Measurements from ENCODE around the gene TAC3.
A peak's percentile ranks its signal among the peaks of the same experiment; 100 is the strongest.
"Not testable (repeated sequence)": the region's sequence is repeated elsewhere in the genome, so short reads cannot be mapped to it uniquely, and the experiment has no call there.

The TAC3 gene

GRCh38 chr12:57031138-57031725, 14.9 kb upstream of the TAC3 start:
- DNase-seq (ENCODE audit: low read depth), result peak; percentile 61
- no peak for TF ChIP-seq MAX (IDR thresholded peaks at IDR 0.05; ENCODE audit: low read depth, low read length)
- no peak for TF ChIP-seq POLR2A (IDR thresholded peaks at IDR 0.05; ENCODE audit: extremely low read depth, insufficient read length)
- no peak for TF ChIP-seq CTCF (IDR thresholded peaks at IDR 0.05; ENCODE audit: low read depth, low read length)
- no peak; the same call in 1 of the 2 replicates for TF ChIP-seq MYC (IDR thresholded peaks at IDR 0.05; ENCODE audit: low read depth, low read length)
- no peak overlapping the region for H3K4me3 ChIP-seq (ENCODE audit: low read depth, low read length)

- DNase-seq (ENCODE audit: low read depth), result no peak
- TF ChIP-seq MAX (IDR thresholded peaks at IDR 0.05; ENCODE audit: low read depth, low read length) (no peak), CTCF (IDR thresholded peaks at IDR 0.05; ENCODE audit: low read depth, low read length) (no peak), POLR2A (IDR thresholded peaks at IDR 0.05; ENCODE audit: extremely low read depth, insufficient read length) (no peak), MYC (IDR thresholded peaks at IDR 0.05; ENCODE audit: low read depth, low read length) (no peak)
- no peak overlapping the region for H3K4me3 ChIP-seq (ENCODE audit: low read depth, low read length)
Measured at GRCh38 chr12:57029457-57029856, 13.1 kb upstream of the TAC3 start.

- no peak overlapping the region for H3K4me3 ChIP-seq (ENCODE audit: low read depth, low read length)
- TF ChIP-seq POLR2A (IDR thresholded peaks at IDR 0.05; ENCODE audit: extremely low read depth, insufficient read length), result no peak
- no peak for DNase-seq (ENCODE audit: low read depth)
Measured at GRCh38 chr12:57027805-57028153, 11.4 kb upstream of the TAC3 start.

- H3K4me3 ChIP-seq (ENCODE audit: low read depth, low read length), result no peak overlapping the region
- TF ChIP-seq CTCF (IDR thresholded peaks at IDR 0.05; ENCODE audit: low read depth, low read length), result no peak
- TF ChIP-seq MAX (IDR thresholded peaks at IDR 0.05; ENCODE audit: low read depth, low read length), result peak; percentile 80
- no peak for TF ChIP-seq POLR2A (IDR thresholded peaks at IDR 0.05; ENCODE audit: extremely low read depth, insufficient read length)
- TF ChIP-seq MYC (IDR thresholded peaks at IDR 0.05; ENCODE audit: low read depth, low read length), result no peak
- no peak for DNase-seq (ENCODE audit: low read depth)
Measured at GRCh38 chr12:57027011-57027804, 10.9 kb upstream of the TAC3 start.

- no peak for TF ChIP-seq POLR2A (IDR thresholded peaks at IDR 0.05; ENCODE audit: extremely low read depth, insufficient read length)
- no peak for TF ChIP-seq CTCF (IDR thresholded peaks at IDR 0.05; ENCODE audit: low read depth, low read length)
- H3K4me3 ChIP-seq (ENCODE audit: low read depth, low read length), result no peak overlapping the region
- no peak for DNase-seq (ENCODE audit: low read depth)
Measured at GRCh38 chr12:57025196-57025595, 8.9 kb upstream of the TAC3 start.

- not testable (repeated sequence) for H3K4me3 ChIP-seq (ENCODE audit: low read depth, low read length); DNase-seq (ENCODE audit: low read depth)
Measured at GRCh38 chr12:57022324-57022723, 6.0 kb upstream of the TAC3 start.

Measured in NB4 (cell line).